Immature natural killer cell (primary cell): ENCODE measurements around the gene DNAH14. TPM values are rescaled to one million over a fixed set of nuclear protein-coding genes. Genes with fewer than 3 reads are reported as not detected.
"Not testable (repeated sequence)": the region's sequence is repeated elsewhere in the genome, so short reads cannot be mapped to it uniquely, and the experiment has no call there.

Source experiments
- DNase-seq, 3 donors: peaks; one replicate each; pipeline ENCODE4 v3.0.0; 2022; ENCODE audit warnings: mixed read lengths in 1 of 3
- H3K27ac Mint-ChIP-seq, 6 donors: one replicate each; pipeline ENCODE4 v1.8.0; 2020; ENCODE audit warnings: mixed read lengths in 6 of 6, mild to moderate bottlenecking in 5 of 6, inconsistent platforms in 4 of 6, moderate library complexity in 3 of 6
- H3K27me3 Mint-ChIP-seq, 3 donors: one replicate each; pipeline ENCODE4 v1.8.0; 2020 to 2021; ENCODE audit warnings: low read depth in 3 of 3, mild to moderate bottlenecking in 3 of 3, mixed read lengths in 3 of 3, moderate library complexity in 3 of 3, inconsistent platforms in 1 of 3
- H3K36me3 Mint-ChIP-seq, 3 donors: one replicate each; pipeline ENCODE4 v1.8.0; 2020; ENCODE audit warnings: mixed read lengths in 3 of 3, inconsistent platforms in 2 of 3, mild to moderate bottlenecking in 2 of 3
- H3K4me1 Mint-ChIP-seq, 2 donors: one replicate each; pipeline ENCODE4 v1.8.0; 2020; ENCODE audit warnings: inconsistent platforms in 2 of 2, mild to moderate bottlenecking in 2 of 2, mixed read lengths in 2 of 2, moderate library complexity in 1 of 2
- H3K4me3 Mint-ChIP-seq, 5 donors: one replicate each; pipeline ENCODE4 v1.8.0; 2020; ENCODE audit warnings: mild to moderate bottlenecking in 5 of 5, mixed read lengths in 5 of 5, inconsistent platforms in 3 of 5, moderate library complexity in 3 of 5
- H3K9me3 Mint-ChIP-seq, 6 donors: one replicate each; pipeline ENCODE4 v1.8.0; 2020; ENCODE audit warnings: mild to moderate bottlenecking in 6 of 6, mixed read lengths in 6 of 6, inconsistent platforms in 4 of 6, moderate library complexity in 3 of 6
- polyA plus RNA-seq, 3 donors: library from polyadenylated mRNA; unstranded; fragments of 300-500 nt; fragmentation: Illumina TruSeq; gene quantifications; one replicate each; pipeline ENCODE4 v1.2.3, GENCODE V29; 2021

The DNAH14 gene
- polyA plus RNA-seq, 3 donors from 2014 or later: 0.14 to 2.3 (median 1.4) TPM

GRCh38 chr1:224988042-224988441 lies 58.6 kb downstream of the DNAH14 start:
- no peak for DNase-seq
- Mint-ChIP-seq H3K4me3 (no peak overlapping the region), H3K27me3 (peaks cover 0 to 1% (median 0%) of the 10 kb centered on the region in 3 donors), H3K36me3 (no peaks in the 10 kb centered on the region), H3K9me3 (peaks cover 0 to 19% (median 4%) of the 10 kb centered on the region in 6 donors), H3K27ac (no peak overlapping the region), H3K4me1 (no peaks in the 10 kb centered on the region)

- DNase-seq: no peak
- Mint-ChIP-seq H3K4me3 (no peak overlapping the region), H3K4me1 (no peaks in the 10 kb centered on the region), H3K9me3 (peaks cover 0 to 10% (median 4%) of the 10 kb centered on the region in 6 donors), H3K36me3 (no peaks in the 10 kb centered on the region), H3K27me3 (peaks cover 0 to 1% (median 0%) of the 10 kb centered on the region in 3 donors), H3K27ac (no peak overlapping the region)
Observed at GRCh38 chr1:224989615-224990014, 60.1 kb downstream of the DNAH14 start.

GRCh38 chr1:224991550-224991949 lies 62.1 kb downstream of the DNAH14 start:
- H3K4me3 Mint-ChIP-seq, DNase-seq, H3K27ac Mint-ChIP-seq, H3K36me3 Mint-ChIP-seq, H3K27me3 Mint-ChIP-seq, H3K4me1 Mint-ChIP-seq: not testable (repeated sequence)
- H3K9me3 Mint-ChIP-seq: peaks cover 2 to 18% (median 11%) of the 10 kb centered on the region in 6 donors

GRCh38 chr1:224995602-224996001 lies 66.1 kb downstream of the DNAH14 start:
- H3K36me3 Mint-ChIP-seq: peaks cover 0 to 5% (median 0%) of the 10 kb centered on the region in 3 donors
- H3K4me1 Mint-ChIP-seq: no peaks in the 10 kb centered on the region
- no peak overlapping the region for H3K4me3 Mint-ChIP-seq
- peaks cover 4 to 42% (median 13%) of the 10 kb centered on the region in 6 donors for H3K9me3 Mint-ChIP-seq
- DNase-seq: no peak
- H3K27me3 Mint-ChIP-seq: peaks cover 0 to 1% (median 0%) of the 10 kb centered on the region in 3 donors
- no peak overlapping the region for H3K27ac Mint-ChIP-seq

- Mint-ChIP-seq H3K27me3 (peaks cover 0 to 1% (median 0%) of the 10 kb centered on the region in 3 donors), H3K4me1 (no peaks in the 10 kb centered on the region), H3K27ac (no peak overlapping the region), H3K4me3 (no peak overlapping the region), H3K9me3 (peaks cover 4 to 48% (median 14%) of the 10 kb centered on the region in 6 donors), H3K36me3 (peaks cover 0 to 5% (median 0%) of the 10 kb centered on the region in 3 donors)
- no peak for DNase-seq
Observed at GRCh38 chr1:224996266-224996665, 66.8 kb downstream of the DNAH14 start.

GRCh38 chr1:224998185-224998584 lies 68.7 kb downstream of the DNAH14 start:
- DNase-seq: no peak
- H3K4me1 Mint-ChIP-seq: no peaks in the 10 kb centered on the region
- H3K27ac Mint-ChIP-seq: no peak overlapping the region
- peaks cover 0 to 1% (median 0%) of the 10 kb centered on the region in 3 donors for H3K27me3 Mint-ChIP-seq
- peaks cover 0 to 5% (median 0%) of the 10 kb centered on the region in 3 donors for H3K36me3 Mint-ChIP-seq
- H3K9me3 Mint-ChIP-seq: peaks cover 4 to 49% (median 15%) of the 10 kb centered on the region in 6 donors
- H3K4me3 Mint-ChIP-seq: no peak overlapping the region

GRCh38 chr1:225004396-225004795 lies 74.9 kb downstream of the DNAH14 start:
- peaks cover 0 to 1% (median 0%) of the 10 kb centered on the region in 3 donors for H3K27me3 Mint-ChIP-seq
- peaks cover 6 to 30% (median 13%) of the 10 kb centered on the region in 6 donors for H3K9me3 Mint-ChIP-seq
- DNase-seq: no peak
- H3K4me1 Mint-ChIP-seq: no peaks in the 10 kb centered on the region
- H3K36me3 Mint-ChIP-seq: no peaks in the 10 kb centered on the region
- H3K4me3 Mint-ChIP-seq: no peak overlapping the region
- H3K27ac Mint-ChIP-seq: no peak overlapping the region

GRCh38 chr1:225006352-225006751 lies 76.9 kb downstream of the DNAH14 start:
- not testable (repeated sequence) for H3K36me3 Mint-ChIP-seq, H3K27ac Mint-ChIP-seq, H3K27me3 Mint-ChIP-seq, H3K4me3 Mint-ChIP-seq, H3K4me1 Mint-ChIP-seq, DNase-seq
- peaks cover 6 to 29% (median 16%) of the 10 kb centered on the region in 6 donors for H3K9me3 Mint-ChIP-seq

GRCh38 chr1:225008050-225008449 lies 78.6 kb downstream of the DNAH14 start:
- not testable (repeated sequence) for DNase-seq, H3K4me3 Mint-ChIP-seq, H3K27me3 Mint-ChIP-seq, H3K36me3 Mint-ChIP-seq, H3K4me1 Mint-ChIP-seq, H3K27ac Mint-ChIP-seq
- peaks cover 4 to 34% (median 16%) of the 10 kb centered on the region in 6 donors for H3K9me3 Mint-ChIP-seq

- Mint-ChIP-seq H3K36me3 (no peaks in the 10 kb centered on the region), H3K27ac (no peak overlapping the region), H3K27me3 (peaks cover 0 to 2% (median 0%) of the 10 kb centered on the region in 3 donors), H3K4me3 (no peak overlapping the region), H3K4me1 (no peaks in the 10 kb centered on the region), H3K9me3 (peaks cover 5 to 28% (median 11%) of the 10 kb centered on the region in 6 donors)
- DNase-seq: no peak
Observed at GRCh38 chr1:225021037-225021436, 91.6 kb downstream of the DNAH14 start.

- H3K27ac Mint-ChIP-seq: no peak overlapping the region
- H3K36me3 Mint-ChIP-seq: no peaks in the 10 kb centered on the region
- H3K27me3 Mint-ChIP-seq: peaks cover 0 to 2% (median 0%) of the 10 kb centered on the region in 3 donors
- no peak for DNase-seq
- no peak overlapping the region for H3K4me3 Mint-ChIP-seq
- H3K4me1 Mint-ChIP-seq: no peaks in the 10 kb centered on the region
- H3K9me3 Mint-ChIP-seq: peaks cover 0 to 7% (median under 1%) of the 10 kb centered on the region in 6 donors
Observed at GRCh38 chr1:225026701-225027100, 97.2 kb downstream of the DNAH14 start.

- not testable (repeated sequence) for H3K27ac Mint-ChIP-seq, H3K4me3 Mint-ChIP-seq, H3K36me3 Mint-ChIP-seq, H3K27me3 Mint-ChIP-seq, H3K4me1 Mint-ChIP-seq, DNase-seq
- H3K9me3 Mint-ChIP-seq: peaks cover 0 to 11% (median 0%) of the 10 kb centered on the region in 6 donors
Observed at GRCh38 chr1:225036441-225036840, 107.0 kb downstream of the DNAH14 start.

- Mint-ChIP-seq H3K4me1 (no peaks in the 10 kb centered on the region), H3K36me3 (no peaks in the 10 kb centered on the region), H3K27ac (no peak overlapping the region), H3K9me3 (no peaks in the 10 kb centered on the region), H3K27me3 (peaks cover 0 to 2% (median 0%) of the 10 kb centered on the region in 3 donors), H3K4me3 (no peak overlapping the region)
- DNase-seq: no peak
Observed at GRCh38 chr1:225042263-225042662, 112.8 kb downstream of the DNAH14 start.

GRCh38 chr1:225044258-225044657 lies 114.8 kb downstream of the DNAH14 start:
- no peak for DNase-seq
- no peak overlapping the region for H3K4me3 Mint-ChIP-seq
- no peaks in the 10 kb centered on the region for H3K9me3 Mint-ChIP-seq
- peaks cover 0 to 2% (median 0%) of the 10 kb centered on the region in 3 donors for H3K27me3 Mint-ChIP-seq
- no peaks in the 10 kb centered on the region for H3K4me1 Mint-ChIP-seq
- no peaks in the 10 kb centered on the region for H3K36me3 Mint-ChIP-seq
- no peak overlapping the region for H3K27ac Mint-ChIP-seq

- Mint-ChIP-seq H3K36me3 (no peaks in the 10 kb centered on the region), H3K4me1 (no peaks in the 10 kb centered on the region), H3K27me3 (peaks cover 0 to 2% (median 0%) of the 10 kb centered on the region in 3 donors), H3K9me3 (peaks cover 0 to 4% (median 0%) of the 10 kb centered on the region in 6 donors), H3K4me3 (no peak overlapping the region), H3K27ac (no peak overlapping the region)
- no peak for DNase-seq
Observed at GRCh38 chr1:225049594-225049993, 120.1 kb downstream of the DNAH14 start.
